ENCODE data around the gene FDX1.

DNA sequence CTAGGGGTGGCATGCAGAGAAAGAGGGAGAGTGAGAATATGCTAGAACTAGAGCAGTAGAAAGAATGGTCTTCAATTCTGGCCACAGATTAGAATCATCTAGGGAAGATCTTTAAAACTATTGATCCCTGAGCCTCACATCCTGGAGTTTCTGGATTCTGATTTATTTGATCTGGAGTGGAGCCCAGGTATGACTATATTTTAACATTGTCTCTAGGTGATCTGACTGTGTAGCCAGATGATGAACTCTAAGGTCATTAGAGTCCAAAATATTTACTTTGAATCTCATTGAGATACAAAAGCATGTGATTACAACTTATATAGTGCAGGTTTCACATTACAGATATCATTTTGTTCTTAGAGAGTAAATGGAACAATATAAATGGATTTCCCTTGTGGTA lies 79.7 kb downstream of the FDX1 start:
- TF ChIP-seq, protein P1, sequence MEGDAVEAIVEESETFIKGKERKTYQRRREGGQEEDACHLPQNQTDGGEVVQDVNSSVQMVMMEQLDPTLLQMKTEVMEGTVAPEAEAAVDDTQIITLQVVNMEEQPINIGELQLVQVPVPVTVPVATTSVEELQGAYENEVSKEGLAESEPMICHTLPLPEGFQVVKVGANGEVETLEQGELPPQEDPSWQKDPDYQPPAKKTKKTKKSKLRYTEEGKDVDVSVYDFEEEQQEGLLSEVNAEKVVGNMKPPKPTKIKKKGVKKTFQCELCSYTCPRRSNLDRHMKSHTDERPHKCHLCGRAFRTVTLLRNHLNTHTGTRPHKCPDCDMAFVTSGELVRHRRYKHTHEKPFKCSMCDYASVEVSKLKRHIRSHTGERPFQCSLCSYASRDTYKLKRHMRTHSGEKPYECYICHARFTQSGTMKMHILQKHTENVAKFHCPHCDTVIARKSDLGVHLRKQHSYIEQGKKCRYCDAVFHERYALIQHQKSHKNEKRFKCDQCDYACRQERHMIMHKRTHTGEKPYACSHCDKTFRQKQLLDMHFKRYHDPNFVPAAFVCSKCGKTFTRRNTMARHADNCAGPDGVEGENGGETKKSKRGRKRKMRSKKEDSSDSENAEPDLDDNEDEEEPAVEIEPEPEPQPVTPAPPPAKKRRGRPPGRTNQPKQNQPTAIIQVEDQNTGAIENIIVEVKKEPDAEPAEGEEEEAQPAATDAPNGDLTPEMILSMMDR (IDR thresholded peaks at IDR 0.05): no peak
- TF ChIP-seq SIN3A (IDR thresholded peaks at IDR 0.05; ENCODE audit: borderline replicate concordance, insufficient read depth, low read depth, low read length): no peak

All from Panc1 (cell line).